CD4-positive, alpha-beta T cell (primary cell): ENCODE measurements around the gene PPP1R8. TPM values are rescaled to one million over a fixed set of nuclear protein-coding genes. Genes with fewer than 3 reads are reported as not detected.
A peak's percentile ranks its signal among the peaks of the same experiment; 100 is the strongest.

Source experiments
- ATAC-seq: fragments of 200-7000 bp; cut with Tn5 transposase; one replicate; pipeline ENCODE4 v1.10.0; 2022; ENCODE audit warnings: mild to moderate bottlenecking; ENCODE audit not compliant: poor library complexity
- CTCF ChIA-PET: fragments of 350-600 bp; sonication (Branson Sonifier 250); formaldehyde crosslinking; loops from one replicate; lab custom pipeline; 2021; ENCODE audit warnings: antibody characterized with exemption, inconsistent platforms; lab: Charles Lee
- POLR2A ChIA-PET: fragments of 350-600 bp; sonication (Branson Sonifier 250); formaldehyde crosslinking; loops from one replicate; lab custom pipeline; 2021; ENCODE audit warnings: antibody characterized with exemption, inconsistent platforms; lab: Charles Lee
- DNase-seq, 14 experiments: peaks; one replicate each; pipeline ENCODE4 v3.0.0-alpha.2; 2013 to 2020; ENCODE audit warnings: mixed read lengths in 2 of 14
- H3K27ac ChIP-seq, 2 donors: one replicate each; pipeline versions ENCODE4 v1.5.1 to v1.7.0; 2013; ENCODE audit warnings: low read length in 2 of 2, low read depth in 1 of 2, mild to moderate bottlenecking in 1 of 2
- H3K27me3 ChIP-seq, 2 experiments: 1 replicate in 1 of 2; 2 replicates in 1 of 2; pipeline versions ENCODE4 v1.6.1 to v1.7.0; 2013; ENCODE audit warnings: low read length in 2 of 2, control low read depth in 1 of 2, mild to moderate bottlenecking in 1 of 2, moderate library complexity in 1 of 2; ENCODE audit not compliant: insufficient read depth in 2 of 2, control insufficient read depth in 1 of 2
- H3K36me3 ChIP-seq: one replicate; pipeline ENCODE4 v1.6.1; 2013; ENCODE audit warnings: low read length, control low read depth; ENCODE audit not compliant: insufficient read depth
- H3K4me1 ChIP-seq: one replicate; pipeline ENCODE4 v1.6.1; 2013; ENCODE audit warnings: low read length, control low read depth; ENCODE audit not compliant: insufficient read depth
- H3K4me3 ChIP-seq: one replicate; pipeline ENCODE4 v1.5.1; 2013; ENCODE audit warnings: mild to moderate bottlenecking, low read length, moderate library complexity
- H3K9me3 ChIP-seq, 2 experiments: 1 replicate in 1 of 2; 2 replicates in 1 of 2; pipeline versions ENCODE4 v1.6.1 to v1.7.0; 2013; ENCODE audit warnings: low read length in 2 of 2, mild to moderate bottlenecking in 2 of 2, control low read depth in 1 of 2, moderate library complexity in 1 of 2; ENCODE audit not compliant: control insufficient read depth in 1 of 2, insufficient read depth in 1 of 2
- H3K27ac Mint-ChIP-seq: one replicate; pipeline ENCODE4 v1.8.0; 2020; ENCODE audit warnings: mixed read lengths
- H3K27me3 Mint-ChIP-seq: one replicate; pipeline ENCODE4 v1.8.0; 2021; ENCODE audit warnings: mixed read lengths
- H3K36me3 Mint-ChIP-seq: one replicate; pipeline ENCODE4 v1.8.0; 2021; ENCODE audit warnings: low read depth, mixed read lengths
- H3K4me1 Mint-ChIP-seq: one replicate; pipeline ENCODE4 v1.8.0; 2021; ENCODE audit warnings: low read depth, mixed read lengths
- H3K4me3 Mint-ChIP-seq: one replicate; pipeline ENCODE4 v1.8.0; 2020; ENCODE audit warnings: mild to moderate bottlenecking, mixed read lengths
- H3K9me3 Mint-ChIP-seq: one replicate; pipeline ENCODE4 v1.8.0; 2020; ENCODE audit warnings: mixed read lengths
- CTCF ChIP-seq: fragments of 200-600 bp; IDR thresholded peaks from one replicate; pipeline ENCODE4 v1.8.0; 2022; ENCODE audit warnings: antibody characterized with exemption, mild to moderate bottlenecking
- intact Hi-C, 2 experiments: fragments of 100-400 bp; cut with DNase I in 1 of 2; cut with micrococcal nuclease in 1 of 2; formaldehyde crosslinking; loops; one replicate each; pipeline versions ENCODE4 v1.15.1 to v1.9.0; 2023 to 2025; cut with DNase I, micrococcal nuclease
- polyA plus RNA-seq, 2 donors: library from polyadenylated mRNA; unstranded; fragments of 120-200 nt; gene quantifications; one replicate each; pipeline ENCODE4 v1.2.1, GENCODE V29; 2013
- total RNA-seq, 174 experiments: library from RNA in 2 of 174; stranded (reverse) in 2 of 174; gene quantifications; one replicate each; pipeline ENCODE4 v1.2.3 and lab custom pipeline; 2021 to 2026

PPP1R8 gene
- 10 to 100 TPM; 14.8 to 15.7 TPM for total RNA-seq
- 35.3 TPM for polyA plus RNA-seq (2013, experiment 1 of 2)
- polyA plus RNA-seq (2013, experiment 2 of 2), result 37.5 TPM
- total RNA-seq (lab: John Stamatoyannopoulos, UW), result 33.0 to 132 (median 71.5) reads per million in 172 experiments

GRCh38 chr1:27830621-27831440, at the start of gene PPP1R8:
PPP1R8 (plus strand) TSS chr1:27830782; CDS start chr1:27830836, 54 bp downstream.
- CTCF ChIA-PET, result interaction anchor here (1.1 to 2.1 kb wide), 3 partner anchors 27 to 161 kb away, joined by 3 to 5 read pairs (median 4); no protein-coding TSS in a partner anchor
- H3K4me1 ChIP-seq, result peaks cover 27% of the 10 kb centered on the region
- H3K4me3 ChIP-seq, result peak within 1 kb of the TSS; percentile 93
- Mint-ChIP-seq H3K4me1 (peaks cover 46% of the 10 kb centered on the region), H3K9me3 (no peaks in the 10 kb centered on the region), H3K27me3 (no peaks in the 10 kb centered on the region), H3K4me3 (peak within 1 kb of the TSS; percentile 96), H3K36me3 (peaks cover 48% of the 10 kb centered on the region), H3K27ac (peak within 1 kb of the TSS; percentile 93)
- ATAC-seq (peak; percentile 99), DNase-seq (peak; percentile 73 to 96 (median 86))
- peak within 1 kb of the TSS; percentile 64 to 74 for H3K27ac ChIP-seq
- no peaks in the 10 kb centered on the region for H3K9me3 ChIP-seq
- POLR2A ChIA-PET, result interaction anchor here (0.7 to 2.2 kb wide), 11 partner anchors 38 to 751 kb away, joined by 3 to 15 read pairs (median 4); partner anchors contain the start of genes FAM76A and STX12
- H3K36me3 ChIP-seq, result peaks cover 27% of the 10 kb centered on the region
- intact Hi-C loops, result loop anchor here in 1 of 2 experiments (2.0 kb wide), 2 partner anchors 58 to 104 kb away; partner anchors contain the start of gene STX12
- TF ChIP-seq CTCF, result no peak
- H3K27me3 ChIP-seq, result no peaks in the 10 kb centered on the region

- Mint-ChIP-seq H3K4me3 (no peak overlapping the region), H3K36me3 (peaks cover 19% of the 10 kb centered on the region), H3K27ac (no peak overlapping the region), H3K27me3 (no peaks in the 10 kb centered on the region), H3K4me1 (peaks cover 36% of the 10 kb centered on the region), H3K9me3 (no peaks in the 10 kb centered on the region)
- intact Hi-C loops, result no loop called here
- ChIA-PET POLR2A (interaction anchor here (0.7 to 3.1 kb wide), 2 partner anchors 10 to 223 kb away, joined by 3 to 13 read pairs; partner anchors contain the start of gene STX12), CTCF (no interaction called here)
- no peak for TF ChIP-seq CTCF
- no peaks in the 10 kb centered on the region for H3K36me3 ChIP-seq
- H3K27me3 ChIP-seq, result no peaks in the 10 kb centered on the region
- no peak overlapping the region for H3K27ac ChIP-seq
- H3K4me1 ChIP-seq, result no peaks in the 10 kb centered on the region
- DNase-seq (no peak), ATAC-seq (no peak)
- no peaks in the 10 kb centered on the region for H3K9me3 ChIP-seq
- H3K4me3 ChIP-seq, result no peak overlapping the region
Observed at GRCh38 chr1:27782950-27783349, 47.6 kb upstream of the PPP1R8 start.

- no peaks in the 10 kb centered on the region for H3K27me3 ChIP-seq
- no peak for ATAC-seq
- Mint-ChIP-seq H3K4me1 (peaks cover 39% of the 10 kb centered on the region), H3K9me3 (no peaks in the 10 kb centered on the region), H3K4me3 (no peak overlapping the region), H3K36me3 (peaks cover 24% of the 10 kb centered on the region), H3K27ac (peak overlapping the region; percentile 8), H3K27me3 (no peaks in the 10 kb centered on the region)
- intact Hi-C loops, result no loop called here
- peaks cover 4% of the 10 kb centered on the region for H3K36me3 ChIP-seq
- H3K27ac ChIP-seq, result no peak overlapping the region
- no peak overlapping the region for H3K4me3 ChIP-seq
- H3K9me3 ChIP-seq, result no peaks in the 10 kb centered on the region
- CTCF ChIA-PET, result no interaction called here
- POLR2A ChIA-PET, result interaction anchor here (0.7 to 1.4 kb wide), 2 partner anchors 12 to 402 kb away, joined by 3 to 5 read pairs; partner anchors contain the start of genes CD164L2 and STX12
- TF ChIP-seq CTCF, result no peak
- no peaks in the 10 kb centered on the region for H3K4me1 ChIP-seq
- DNase-seq, result no peak
Observed at GRCh38 chr1:27784700-27785099, 45.9 kb upstream of the PPP1R8 start.
